ENCODE results near the gene CCDC88A. TPM values are rescaled to one million over a fixed set of nuclear protein-coding genes. Genes with fewer than 3 reads are reported as not detected.

CCDC88A gene
- total and polyA plus RNA-seq, 4 donors, result 4.0 to 31.0 (median 15.5) TPM

GRCh38 chr2:55430211-55430975, 10.7 kb upstream of the CCDC88A start:
- no peak for DNase-seq (ENCODE audit: low spot score)
- 79% methylated on average over 3 of the region's 3 CpGs for WGBS
- TF ChIP-seq RAD21 (IDR thresholded peaks at IDR 0.05), result no peak
- no peak for TF ChIP-seq REST (IDR thresholded peaks at IDR 0.05)
- no peak for TF ChIP-seq RXRA (IDR thresholded peaks at IDR 0.05)
- no peak for TF ChIP-seq ZBTB33 (IDR thresholded peaks at IDR 0.05)
- TF ChIP-seq MAX (IDR thresholded peaks at IDR 0.05), result no peak
- no peak for TF ChIP-seq JUND (IDR thresholded peaks at IDR 0.05)
- TF ChIP-seq FOXA2 (IDR thresholded peaks at IDR 0.05), result no peak
- no peak for TF ChIP-seq EGR1 (IDR thresholded peaks at IDR 0.05; ENCODE audit: low read depth in 2 of 2)
- no peak for TF ChIP-seq FOXA1 (IDR thresholded peaks at IDR 0.05)
- TF ChIP-seq TAF1 (conservative IDR thresholded peaks at IDR 0.05), result no peak
- no peak for TF ChIP-seq ATF3 (IDR thresholded peaks at IDR 0.05)
- TF ChIP-seq GABPA (IDR thresholded peaks at IDR 0.05 in 1 of 2, conservative IDR thresholded peaks at IDR 0.05 in 1 of 2), result no peak
- TF ChIP-seq NR2F2 (IDR thresholded peaks at IDR 0.05), result no peak
- TF ChIP-seq YY1 (IDR thresholded peaks at IDR 0.05), result no peak
- TF ChIP-seq HNF4G (IDR thresholded peaks at IDR 0.05), result no peak
- TF ChIP-seq HNF4A (conservative IDR thresholded peaks at IDR 0.05), result no peak
- Histone ChIP-seq H3K36me3 (ENCODE audit: control insufficient read depth in 4 of 4, insufficient read depth in 3 of 4, low read depth in 1 of 4, low read length in 3 of 4) (no peaks in the 10 kb centered on the region), H3K4me1 (ENCODE audit: control insufficient read depth in 4 of 4, insufficient read depth in 4 of 4, low read length in 3 of 4) (peaks cover 0 to 3% (median 0%) of the 10 kb centered on the region in 4 donors), H3K9ac (ENCODE audit: low read depth in 1 of 2, low read length in 2 of 2) (no peak overlapping the region), H3K27me3 (ENCODE audit: control insufficient read depth in 4 of 4, insufficient read depth in 4 of 4, low read length in 3 of 4) (no peaks in the 10 kb centered on the region), H3K4me3 (ENCODE audit: low read depth in 1 of 3, low read length in 3 of 3) (no peak overlapping the region), H3K27ac (ENCODE audit: low read depth in 1 of 2, low read length in 2 of 2) (no peak overlapping the region), H3K9me3 (ENCODE audit: control insufficient read depth in 4 of 4, low read length in 3 of 4) (no peaks in the 10 kb centered on the region)

- Histone ChIP-seq H3K9me3 (ENCODE audit: control insufficient read depth in 4 of 4, low read length in 3 of 4) (no peaks in the 10 kb centered on the region), H3K36me3 (ENCODE audit: control insufficient read depth in 4 of 4, insufficient read depth in 3 of 4, low read depth in 1 of 4, low read length in 3 of 4) (no peaks in the 10 kb centered on the region), H3K4me3 (ENCODE audit: low read depth in 1 of 3, low read length in 3 of 3) (no peak overlapping the region), H3K27ac (ENCODE audit: low read depth in 1 of 2, low read length in 2 of 2) (no peak overlapping the region), H3K27me3 (ENCODE audit: control insufficient read depth in 4 of 4, insufficient read depth in 4 of 4, low read length in 3 of 4) (no peaks in the 10 kb centered on the region), H3K9ac (ENCODE audit: low read depth in 1 of 2, low read length in 2 of 2) (no peak overlapping the region), H3K4me1 (ENCODE audit: control insufficient read depth in 4 of 4, insufficient read depth in 4 of 4, low read length in 3 of 4) (peaks cover 0 to 3% (median 0%) of the 10 kb centered on the region in 4 donors)
- no peak for DNase-seq (ENCODE audit: low spot score)
- 91% methylated on average over 3 of the region's 3 CpGs for WGBS
- TF ChIP-seq TAF1 (conservative IDR thresholded peaks at IDR 0.05) (no peak), HNF4G (IDR thresholded peaks at IDR 0.05) (no peak), RAD21 (IDR thresholded peaks at IDR 0.05) (no peak), ZBTB33 (IDR thresholded peaks at IDR 0.05) (no peak), RXRA (IDR thresholded peaks at IDR 0.05) (no peak), EGR1 (IDR thresholded peaks at IDR 0.05; ENCODE audit: low read depth in 2 of 2) (no peak), YY1 (IDR thresholded peaks at IDR 0.05) (no peak), REST (IDR thresholded peaks at IDR 0.05) (no peak), CTCF (IDR thresholded peaks at IDR 0.05; ENCODE audit: low read depth, low read length, missing input control) (no peak)
Measured at GRCh38 chr2:55428258-55428657, 8.6 kb upstream of the CCDC88A start.
